ENCODE measurements around the gene SMOC2. TPM values are rescaled to one million over a fixed set of nuclear protein-coding genes. Genes with fewer than 3 reads are reported as not detected.

Gene SMOC2
- total and polyA plus RNA-seq, 2 donors (not counting 1 experiment from before 2014, with no cell fraction given) = 0.37 TPM; not detected in 1

- intact Hi-C loops (cut with micrococcal nuclease) = no loop called here
- peaks cover 2% of the 10 kb centered on the region for H3K9me3 Mint-ChIP-seq (ENCODE audit: insufficient read depth)
- H3K27ac Mint-ChIP-seq = no peak overlapping the region
- ATAC-seq (ENCODE audit: low read depth) = no peak
- Histone ChIP-seq H3K4me3 (ENCODE audit: control extremely low read depth in 1 of 5, extremely low read depth in 1 of 5, insufficient read depth in 1 of 5, low read depth in 2 of 5, low read length in 4 of 5) (no peak overlapping the region), H3K36me3 (replicated peaks in 1 of 2; ENCODE audit: control extremely low read depth in 1 of 2, control insufficient read depth in 1 of 2, extremely low read depth in 1 of 2, insufficient read depth in 2 of 2, low read length in 1 of 2) (no peaks in the 10 kb centered on the region), H3K9ac (ENCODE audit: low read length) (no peak overlapping the region), H3K4me2 (replicated peaks; ENCODE audit: low read depth, low read length, poor library complexity, severe bottlenecking) (no peak overlapping the region), H3K27ac (ENCODE audit: low read length in 2 of 2) (no peak overlapping the region), H3K79me2 (ENCODE audit: control insufficient read depth, insufficient read depth, low read length) (no peaks in the 10 kb centered on the region), H3K27me3 (replicated peaks in 1 of 4; ENCODE audit: control extremely low read depth in 1 of 4, control insufficient read depth in 3 of 4, insufficient read depth in 4 of 4, low read length in 3 of 4) (peaks cover 0 to 2% (median 0%) of the 10 kb centered on the region in 4 experiments), H3K4me1 (ENCODE audit: control insufficient read depth in 2 of 2, insufficient read depth in 2 of 2, low read length in 2 of 2) (no peaks in the 10 kb centered on the region), H4K20me1 (ENCODE audit: control insufficient read depth, insufficient read depth, low read length, poor library complexity, severe bottlenecking) (no peaks in the 10 kb centered on the region), H2AFZ (ENCODE audit: insufficient read depth, low read depth, low read length, poor library complexity, severe bottlenecking) (no peak overlapping the region), H3K9me3 (ENCODE audit: control extremely low read depth in 1 of 3, control insufficient read depth in 2 of 3, insufficient read depth in 1 of 3, low read length in 2 of 3) (peaks cover 0 to 37% (median 0%) of the 10 kb centered on the region in 3 donors)
- H3K4me3 Mint-ChIP-seq = no peak overlapping the region
- no peak for DNase-seq
- TF ChIP-seq CTCF (IDR thresholded peaks at IDR 0.05) (no peak), EZH2 (IDR thresholded peaks at IDR 0.05; ENCODE audit: borderline replicate concordance, insufficient read depth, low read depth, low read length, poor library complexity, severe bottlenecking) (no peak)
- WGBS (ENCODE audit: insufficient coverage) = 90% methylated on average over 11 of the region's 11 CpGs
- POLR2A ChIA-PET = no interaction called here
- H3K27me3 Mint-ChIP-seq = no peaks in the 10 kb centered on the region
- H3K4me1 Mint-ChIP-seq = no peaks in the 10 kb centered on the region
- CTCF ChIA-PET = no interaction called here
Observed at GRCh38 chr6:168711666-168712300, 270.8 kb downstream of the SMOC2 start.

GRCh38 chr6:168712993-168713392 lies 272.0 kb downstream of the SMOC2 start:
- Histone ChIP-seq H3K4me3 (ENCODE audit: control extremely low read depth in 1 of 5, extremely low read depth in 1 of 5, insufficient read depth in 1 of 5, low read depth in 2 of 5, low read length in 4 of 5) (no peak overlapping the region), H3K4me1 (ENCODE audit: control insufficient read depth in 2 of 2, insufficient read depth in 2 of 2, low read length in 2 of 2) (no peaks in the 10 kb centered on the region), H3K27ac (ENCODE audit: low read length in 2 of 2) (no peak overlapping the region), H3K9me3 (ENCODE audit: control extremely low read depth in 1 of 3, control insufficient read depth in 2 of 3, insufficient read depth in 1 of 3, low read length in 2 of 3) (peaks cover 0 to 43% (median 0%) of the 10 kb centered on the region in 3 donors), H4K20me1 (ENCODE audit: control insufficient read depth, insufficient read depth, low read length, poor library complexity, severe bottlenecking) (no peaks in the 10 kb centered on the region), H3K36me3 (replicated peaks in 1 of 2; ENCODE audit: control extremely low read depth in 1 of 2, control insufficient read depth in 1 of 2, extremely low read depth in 1 of 2, insufficient read depth in 2 of 2, low read length in 1 of 2) (no peaks in the 10 kb centered on the region), H3K9ac (ENCODE audit: low read length) (no peak overlapping the region), H3K27me3 (replicated peaks in 1 of 4; ENCODE audit: control extremely low read depth in 1 of 4, control insufficient read depth in 3 of 4, insufficient read depth in 4 of 4, low read length in 3 of 4) (peaks cover 0 to 2% (median 0%) of the 10 kb centered on the region in 4 experiments), H3K4me2 (replicated peaks; ENCODE audit: low read depth, low read length, poor library complexity, severe bottlenecking) (no peak overlapping the region), H2AFZ (ENCODE audit: insufficient read depth, low read depth, low read length, poor library complexity, severe bottlenecking) (no peak overlapping the region), H3K79me2 (ENCODE audit: control insufficient read depth, insufficient read depth, low read length) (no peaks in the 10 kb centered on the region)
- ChIA-PET CTCF (no interaction called here), POLR2A (no interaction called here)
- TF ChIP-seq CTCF (IDR thresholded peaks at IDR 0.05) (no peak), EZH2 (IDR thresholded peaks at IDR 0.05; ENCODE audit: borderline replicate concordance, insufficient read depth, low read depth, low read length, poor library complexity, severe bottlenecking) (no peak)
- Mint-ChIP-seq H3K9me3 (ENCODE audit: insufficient read depth) (peaks cover 2% of the 10 kb centered on the region), H3K4me1 (no peaks in the 10 kb centered on the region), H3K27me3 (no peaks in the 10 kb centered on the region), H3K27ac (no peak overlapping the region), H3K4me3 (no peak overlapping the region)
- intact Hi-C loops (cut with micrococcal nuclease) = no loop called here
- DNase-seq (no peak), ATAC-seq (ENCODE audit: low read depth) (no peak)
- WGBS (ENCODE audit: insufficient coverage) = 62% methylated on average over 5 of the region's 5 CpGs

Data from B cell (primary cell).